Activated CD4-positive, CD25-positive, alpha-beta regulatory T cell treated with anti-CD3 and anti-CD28 coated beads, Interleukin-2, amount 50 U/mL, for 72 hours (primary cell): ENCODE measurements around the gene COTL1.
"Not testable (repeated sequence)": the region's sequence is repeated elsewhere in the genome, so short reads cannot be mapped to it uniquely, and the experiment has no call there.

Experiments
- DNase-seq: peaks from one replicate; pipeline ENCODE4 v3.0.0; 2021

Gene COTL1

GRCh38 chr16:84524941-84525581, 92.8 kb downstream of the COTL1 start:
- DNase-seq = not testable (repeated sequence)

- DNase-seq = no peak
Measured at GRCh38 chr16:84524346-84524920, 93.4 kb downstream of the COTL1 start.

DNA sequence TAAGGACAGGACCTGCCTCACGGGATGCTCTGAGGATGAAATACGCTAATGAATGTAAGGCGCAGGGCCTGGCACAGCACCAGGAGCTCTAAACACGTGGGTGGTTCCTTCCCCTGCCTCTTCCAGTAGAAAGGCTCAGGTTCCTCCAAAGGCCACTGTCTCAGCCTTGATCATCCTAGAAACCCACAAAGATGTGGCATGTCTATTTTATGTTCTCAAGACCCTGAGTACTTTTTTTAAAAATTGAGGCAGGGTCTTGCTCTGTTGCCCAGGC, 96.4 kb downstream of the COTL1 start:
- DNase-seq = no peak

DNA sequence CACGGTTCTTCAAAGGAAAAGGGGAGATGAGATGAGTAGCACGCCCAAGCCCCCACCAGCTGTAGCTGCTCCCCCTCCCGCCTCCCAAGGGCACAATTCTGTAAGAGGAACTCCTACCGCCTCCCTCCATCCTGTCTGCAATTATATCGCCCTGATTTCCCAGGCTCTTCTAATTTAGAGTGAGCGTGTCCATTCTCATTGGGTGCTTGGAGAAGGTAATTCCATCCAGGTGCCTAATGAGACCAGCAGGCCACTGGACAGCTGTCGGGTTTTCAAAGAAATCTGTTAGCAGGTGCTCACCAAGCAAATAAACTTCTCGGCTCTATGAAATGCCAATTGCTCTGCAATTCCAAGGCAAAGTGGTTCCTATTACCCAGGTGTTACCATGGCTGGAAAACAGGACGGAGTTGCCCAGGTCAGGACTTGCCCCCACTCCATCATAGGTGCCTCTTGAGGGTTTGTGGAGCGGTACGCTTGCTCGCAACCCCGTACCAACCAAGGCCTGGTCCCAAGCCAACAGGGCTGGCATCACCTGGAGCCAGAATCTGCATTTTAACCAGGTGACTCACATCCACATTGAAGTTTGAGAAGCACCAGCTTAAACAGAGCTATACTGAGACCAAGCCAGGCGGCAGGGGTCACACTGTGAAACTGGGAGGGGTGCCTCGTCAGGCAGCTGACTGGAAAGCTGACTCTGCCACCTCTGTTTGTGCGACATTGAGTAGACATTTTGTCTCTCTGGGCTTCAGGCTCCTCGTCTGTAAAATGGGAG, 97.0 kb downstream of the COTL1 start:
- no peak for DNase-seq

DNA sequence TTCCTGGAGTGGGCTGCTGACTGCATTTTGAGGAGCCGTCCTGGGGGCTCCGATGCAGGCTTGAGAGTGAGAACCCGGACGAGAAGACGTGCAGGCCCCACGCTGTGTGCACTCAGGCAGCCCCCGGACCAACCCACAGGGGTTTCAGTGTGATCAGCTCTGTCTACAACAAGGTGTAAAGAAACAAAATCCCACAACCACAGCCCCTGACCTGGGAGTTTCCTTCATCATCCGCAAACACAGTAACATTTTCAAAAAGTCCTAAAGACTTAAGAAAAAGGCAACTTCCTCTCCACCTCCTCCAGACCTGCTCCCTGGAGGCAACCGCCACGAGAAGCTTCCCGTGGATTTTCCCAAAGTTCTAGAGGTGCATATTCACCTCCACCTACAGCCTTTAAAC, 98.0 kb downstream of the COTL1 start:
- no peak for DNase-seq

GRCh38 chr16:84518804-84519341, 99.0 kb downstream of the COTL1 start:
- no peak for DNase-seq

GRCh38 chr16:84518220-84518619, 99.7 kb downstream of the COTL1 start:
- DNase-seq = not testable (repeated sequence)

GRCh38 chr16:84517366-84517765, 100.5 kb downstream of the COTL1 start:
- no peak for DNase-seq
